HFF-Myc (cell line): Measurements from ENCODE around the gene PPP1R1C.

Experiments
- DNase-seq: peaks from one replicate; pipeline ENCODE4 v3.0.0-alpha.2; 2011; ENCODE audit warnings: low read depth; ENCODE audit errors: extremely low read depth
- H3K4me3 ChIP-seq: replicated peaks from 2 replicates; pipeline ENCODE4 v1.5.1; 2011; ENCODE audit warnings: low read depth, mild to moderate bottlenecking, control low read depth, low read length
- TF ChIP-seq, protein P1 (sequence below): IDR thresholded peaks from 2 replicates; pipeline ENCODE4 v1.5.1; 2012; ENCODE audit warnings: mild to moderate bottlenecking, low read depth, low read length, control low read depth; ENCODE audit errors: missing control alignments

The PPP1R1C gene

DNA sequence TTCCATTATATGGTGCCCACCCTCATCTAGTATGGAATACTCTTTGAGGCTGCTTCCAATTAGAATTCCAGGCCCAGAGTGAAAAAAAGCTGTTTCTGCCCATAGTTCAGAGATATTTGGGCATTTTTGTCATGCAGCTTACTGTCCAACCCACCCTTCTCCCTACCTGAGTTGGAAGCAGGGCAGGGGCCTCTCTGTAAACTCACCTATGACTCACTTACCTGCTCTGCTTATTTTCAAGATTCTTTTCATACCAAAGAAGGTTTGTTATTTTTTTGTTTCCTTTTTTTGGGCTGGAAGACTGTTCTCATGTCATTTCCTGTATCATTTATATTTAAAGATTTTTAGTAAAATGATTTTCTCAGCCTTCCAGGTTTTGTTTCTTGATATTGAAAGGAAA, 38.4 kb upstream of the PPP1R1C start:
- TF ChIP-seq, protein P1, sequence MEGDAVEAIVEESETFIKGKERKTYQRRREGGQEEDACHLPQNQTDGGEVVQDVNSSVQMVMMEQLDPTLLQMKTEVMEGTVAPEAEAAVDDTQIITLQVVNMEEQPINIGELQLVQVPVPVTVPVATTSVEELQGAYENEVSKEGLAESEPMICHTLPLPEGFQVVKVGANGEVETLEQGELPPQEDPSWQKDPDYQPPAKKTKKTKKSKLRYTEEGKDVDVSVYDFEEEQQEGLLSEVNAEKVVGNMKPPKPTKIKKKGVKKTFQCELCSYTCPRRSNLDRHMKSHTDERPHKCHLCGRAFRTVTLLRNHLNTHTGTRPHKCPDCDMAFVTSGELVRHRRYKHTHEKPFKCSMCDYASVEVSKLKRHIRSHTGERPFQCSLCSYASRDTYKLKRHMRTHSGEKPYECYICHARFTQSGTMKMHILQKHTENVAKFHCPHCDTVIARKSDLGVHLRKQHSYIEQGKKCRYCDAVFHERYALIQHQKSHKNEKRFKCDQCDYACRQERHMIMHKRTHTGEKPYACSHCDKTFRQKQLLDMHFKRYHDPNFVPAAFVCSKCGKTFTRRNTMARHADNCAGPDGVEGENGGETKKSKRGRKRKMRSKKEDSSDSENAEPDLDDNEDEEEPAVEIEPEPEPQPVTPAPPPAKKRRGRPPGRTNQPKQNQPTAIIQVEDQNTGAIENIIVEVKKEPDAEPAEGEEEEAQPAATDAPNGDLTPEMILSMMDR: no peak
- DNase-seq: no peak

GRCh38 chr2:181948227-181948626, 37.4 kb upstream of the PPP1R1C start:
- TF ChIP-seq, protein P1: no peak
- no peak overlapping the region for H3K4me3 ChIP-seq
- no peak for DNase-seq

More for the DNA sequence above, 38.4 kb upstream of the PPP1R1C start:
- H3K4me3 ChIP-seq: no peak overlapping the region

- TF ChIP-seq, protein P1: no peak
- no peak overlapping the region for H3K4me3 ChIP-seq
- no peak for DNase-seq
These were observed 36.6 kb upstream of the PPP1R1C start for GRCh38 chr2:181949047-181949446.

DNA sequence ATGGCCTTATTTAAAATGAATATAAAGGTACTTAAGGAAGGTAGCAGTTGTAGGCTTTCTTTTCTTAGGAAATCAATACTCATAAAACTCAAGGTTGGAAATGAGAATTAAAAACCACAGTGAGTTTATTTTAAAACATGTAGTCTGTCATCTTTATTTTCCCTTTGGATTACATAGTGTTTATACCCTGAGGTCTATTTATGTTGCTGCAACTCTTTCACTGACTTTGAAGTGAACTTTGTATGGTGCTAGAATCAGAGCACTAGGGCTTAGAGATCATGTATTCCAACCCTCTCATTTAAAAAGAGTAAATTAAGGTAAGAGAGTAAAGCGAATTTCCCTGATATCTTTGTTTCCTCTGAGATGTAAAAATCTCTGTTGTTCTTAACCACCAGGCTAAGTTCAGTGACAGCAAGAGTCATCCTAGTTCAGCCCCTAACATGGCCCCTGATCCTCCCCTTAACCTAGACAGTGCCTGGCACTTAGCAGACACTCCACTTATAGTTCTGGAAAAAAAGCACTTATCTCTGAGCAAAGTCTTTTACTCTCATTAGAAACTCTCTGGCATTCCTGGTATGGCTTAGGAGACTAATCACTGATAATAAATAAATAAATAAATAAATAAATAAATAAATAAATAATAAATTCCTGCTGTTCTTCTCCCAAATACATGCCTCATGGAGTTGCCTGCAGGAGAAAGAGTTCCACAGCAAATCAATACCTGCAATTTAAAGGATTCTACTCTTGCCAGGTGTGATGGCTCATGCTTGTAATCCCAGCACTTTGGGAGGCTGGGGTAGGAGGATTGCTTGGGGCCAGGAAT, 33.0 kb upstream of the PPP1R1C start:
- TF ChIP-seq, protein P1: no peak
- DNase-seq: no peak
- H3K4me3 ChIP-seq: no peak overlapping the region

GRCh38 chr2:181953881-181954537, 31.6 kb upstream of the PPP1R1C start:
- TF ChIP-seq, protein P1: peak; percentile 66
- DNase-seq: peak; percentile 78
- no peak overlapping the region for H3K4me3 ChIP-seq

GRCh38 chr2:181954538-181954883, 31.1 kb upstream of the PPP1R1C start:
- no peak for DNase-seq
- TF ChIP-seq, protein P1: no peak
- no peak overlapping the region for H3K4me3 ChIP-seq
